GM18508 (cell line): ENCODE results near the gene AOAH.

Experiments used
- ATAC-seq: cut with Tn5 transposase; IDR thresholded peaks from one replicate; pipeline ENCODE4 v1.9.1; 2021; ENCODE audit warnings: moderate number of reproducible peaks; ENCODE audit not compliant: insufficient read depth, unreplicated experiment

Gene AOAH

GRCh38 chr7:36570528-36571189 is 153.6 kb downstream of the AOAH start:
- ATAC-seq = no peak

GRCh38 chr7:36568452-36568849 is 155.8 kb downstream of the AOAH start:
- ATAC-seq = no peak

- no peak for ATAC-seq
Measured at GRCh38 chr7:36567699-36568451, 156.4 kb downstream of the AOAH start.

- ATAC-seq = no peak
Measured at GRCh38 chr7:36565792-36566356, 158.4 kb downstream of the AOAH start.

GRCh38 chr7:36564489-36564888 is 159.8 kb downstream of the AOAH start:
- no peak for ATAC-seq

- ATAC-seq = no peak
Measured at GRCh38 chr7:36563706-36564327, 160.5 kb downstream of the AOAH start.

- ATAC-seq = no peak
Measured at GRCh38 chr7:36562121-36562520, 162.2 kb downstream of the AOAH start.

- no peak for ATAC-seq
Measured at GRCh38 chr7:36549029-36549428, 175.3 kb downstream of the AOAH start.

- ATAC-seq = no peak
Measured at GRCh38 chr7:36547416-36547815, 176.9 kb downstream of the AOAH start.

- no peak for ATAC-seq
Measured at GRCh38 chr7:36546331-36546730, 178.0 kb downstream of the AOAH start.

- ATAC-seq = no peak
Measured at GRCh38 chr7:36545291-36545690, 179.0 kb downstream of the AOAH start.

GRCh38 chr7:36538126-36538525 is 186.2 kb downstream of the AOAH start:
- ATAC-seq = no peak

GRCh38 chr7:36535866-36536664 is 188.2 kb downstream of the AOAH start:
- no peak for ATAC-seq

GRCh38 chr7:36533717-36534116 is 190.6 kb downstream of the AOAH start:
- no peak for ATAC-seq

- no peak for ATAC-seq
Measured at GRCh38 chr7:36532981-36533499, 191.3 kb downstream of the AOAH start.

- no peak for ATAC-seq
Measured at GRCh38 chr7:36531951-36532350, 192.3 kb downstream of the AOAH start.

GRCh38 chr7:36530456-36530855 is 193.8 kb downstream of the AOAH start:
- ATAC-seq = no peak

GRCh38 chr7:36527549-36527913 is 196.8 kb downstream of the AOAH start:
- ATAC-seq = no peak

GRCh38 chr7:36526863-36527548 is 197.3 kb downstream of the AOAH start:
- ATAC-seq = peak; percentile 82
